ENCODE measurements around the gene FGD2.
A peak's percentile ranks its signal among the peaks of the same experiment; 100 is the strongest.

FGD2 gene, protein sequence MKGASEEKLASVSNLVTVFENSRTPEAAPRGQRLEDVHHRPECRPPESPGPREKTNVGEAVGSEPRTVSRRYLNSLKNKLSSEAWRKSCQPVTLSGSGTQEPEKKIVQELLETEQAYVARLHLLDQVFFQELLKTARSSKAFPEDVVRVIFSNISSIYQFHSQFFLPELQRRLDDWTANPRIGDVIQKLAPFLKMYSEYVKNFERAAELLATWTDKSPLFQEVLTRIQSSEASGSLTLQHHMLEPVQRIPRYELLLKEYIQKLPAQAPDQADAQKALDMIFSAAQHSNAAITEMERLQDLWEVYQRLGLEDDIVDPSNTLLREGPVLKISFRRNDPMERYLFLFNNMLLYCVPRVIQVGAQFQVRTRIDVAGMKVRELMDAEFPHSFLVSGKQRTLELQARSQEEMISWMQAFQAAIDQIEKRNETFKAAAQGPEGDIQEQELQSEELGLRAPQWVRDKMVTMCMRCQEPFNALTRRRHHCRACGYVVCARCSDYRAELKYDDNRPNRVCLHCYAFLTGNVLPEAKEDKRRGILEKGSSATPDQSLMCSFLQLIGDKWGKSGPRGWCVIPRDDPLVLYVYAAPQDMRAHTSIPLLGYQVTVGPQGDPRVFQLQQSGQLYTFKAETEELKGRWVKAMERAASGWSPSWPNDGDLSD

GRCh38 chr6:37005061-37005810, at the start of gene FGD2:
TSS of gene FGD2 (plus strand) at chr6:37005655. CDS start at chr6:37005818, 163 bp downstream.
- peak within 1 kb of the TSS; percentile 70 for H3K4me3 ChIP-seq (ENCODE audit: low read length)
- TF ChIP-seq ZNF274 (IDR thresholded peaks at IDR 0.05; ENCODE audit: low read depth, low read length), result no peak

DNA sequence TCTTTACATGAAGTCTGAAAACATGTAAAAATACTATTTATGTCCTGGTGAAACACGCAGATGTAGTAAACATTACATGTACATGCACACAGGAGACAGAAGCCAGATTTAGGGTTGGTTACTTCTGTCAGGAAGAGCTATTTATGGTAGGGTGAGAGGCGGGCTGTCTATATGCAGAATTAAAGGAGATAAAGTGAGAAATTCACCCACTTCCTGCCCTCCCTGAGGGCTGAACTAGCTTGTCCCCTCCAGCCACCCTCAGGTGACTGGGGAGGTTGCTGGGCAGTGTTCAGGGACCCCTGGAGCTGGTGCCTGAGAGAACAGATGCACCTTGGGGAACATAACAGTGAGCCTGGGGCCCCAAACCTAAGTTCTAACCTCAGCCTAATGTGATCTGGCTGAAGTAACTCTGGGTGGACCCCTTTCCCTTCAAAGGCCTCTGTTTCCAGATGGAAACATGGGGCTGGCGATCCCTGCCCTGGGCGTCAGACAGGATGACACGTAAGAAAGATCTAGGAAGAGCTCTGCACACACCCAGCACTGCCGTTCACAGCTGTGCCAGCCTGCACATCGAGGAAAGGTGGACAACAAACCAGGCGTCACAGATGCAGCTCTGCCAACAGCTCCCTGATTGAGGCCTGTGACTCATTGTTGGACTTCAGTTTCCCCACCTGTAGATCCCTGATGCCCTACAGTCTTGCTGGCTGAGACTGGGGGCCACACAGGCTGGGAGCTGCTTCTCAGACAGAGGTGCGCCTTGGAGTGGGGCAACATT, 49.6 kb upstream of the FGD2 start:
- no peak overlapping the region for H3K4me3 ChIP-seq (ENCODE audit: low read length)
- no peak for TF ChIP-seq ZNF274 (IDR thresholded peaks at IDR 0.05; ENCODE audit: low read depth, low read length)

DNA sequence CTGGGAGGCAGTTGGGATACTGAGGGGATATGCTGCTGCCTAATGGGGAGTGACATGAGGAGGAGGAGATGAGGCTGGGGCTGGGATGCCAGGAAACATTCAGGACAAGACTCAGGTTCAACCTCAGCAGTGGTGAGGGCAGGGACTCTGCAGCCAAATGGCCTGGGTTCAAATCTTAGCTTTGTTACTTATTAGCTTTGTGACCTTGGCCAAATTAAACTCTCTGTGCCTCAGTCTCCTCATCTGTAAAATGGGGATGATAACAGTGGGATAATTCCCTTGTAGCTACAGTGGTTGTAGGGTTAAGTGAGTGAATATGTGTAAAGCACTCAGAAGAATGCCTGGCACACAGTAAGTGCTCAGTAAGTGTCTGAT, 49.0 kb upstream of the FGD2 start:
- no peak for TF ChIP-seq ZNF274 (IDR thresholded peaks at IDR 0.05; ENCODE audit: low read depth, low read length)
- no peak overlapping the region for H3K4me3 ChIP-seq (ENCODE audit: low read length)

- H3K4me3 ChIP-seq (ENCODE audit: low read length), result no peak overlapping the region
- no peak for TF ChIP-seq ZNF274 (IDR thresholded peaks at IDR 0.05; ENCODE audit: low read depth, low read length)
Measured at GRCh38 chr6:36957773-36958271, 47.6 kb upstream of the FGD2 start.

DNA sequence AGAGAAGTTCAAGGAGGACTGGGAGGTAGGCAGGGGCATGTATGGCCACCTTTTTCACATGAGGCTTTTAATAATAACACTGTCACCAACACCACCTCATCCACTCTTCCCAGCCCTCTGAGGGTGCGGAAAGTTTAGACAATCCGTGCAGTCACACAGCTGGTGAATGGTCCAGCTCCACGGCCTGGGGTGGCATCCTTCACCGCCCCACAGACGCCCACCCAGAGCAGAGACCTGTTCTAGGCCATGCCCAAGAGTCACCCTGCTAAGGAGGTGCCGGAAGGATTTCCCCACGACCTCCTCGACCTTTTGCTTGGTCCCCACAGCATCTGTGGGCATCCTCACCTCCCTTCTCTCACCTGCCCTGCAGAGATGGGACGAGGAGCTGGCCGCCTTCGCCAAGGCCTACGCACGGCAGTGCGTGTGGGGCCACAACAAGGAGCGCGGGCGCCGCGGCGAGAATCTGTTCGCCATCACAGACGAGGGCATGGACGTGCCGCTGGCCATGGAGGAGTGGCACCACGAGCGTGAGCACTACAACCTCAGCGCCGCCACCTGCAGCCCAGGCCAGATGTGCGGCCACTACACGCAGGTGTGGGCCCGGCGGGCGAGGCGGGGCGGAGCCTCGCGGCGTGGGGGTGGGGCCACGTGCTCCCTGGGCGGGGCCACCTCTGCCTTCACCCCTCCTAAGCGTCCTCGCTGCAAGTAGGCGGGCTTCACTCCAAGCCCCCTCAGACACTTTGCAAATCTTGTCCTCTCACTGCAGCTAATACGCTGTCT, 46.5 kb upstream of the FGD2 start:
- H3K4me3 ChIP-seq (ENCODE audit: low read length), result no peak overlapping the region
- no peak for TF ChIP-seq ZNF274 (IDR thresholded peaks at IDR 0.05; ENCODE audit: low read depth, low read length)

- no peak for TF ChIP-seq ZNF274 (IDR thresholded peaks at IDR 0.05; ENCODE audit: low read depth, low read length)
Measured at GRCh38 chr6:36959555-36960250, 45.8 kb upstream of the FGD2 start.

GRCh38 chr6:36961441-36962435, 43.7 kb upstream of the FGD2 start:
- no peak for TF ChIP-seq ZNF274 (IDR thresholded peaks at IDR 0.05; ENCODE audit: low read depth, low read length)
- no peak overlapping the region for H3K4me3 ChIP-seq (ENCODE audit: low read length)

More at GRCh38 chr6:36959555-36960250, 45.8 kb upstream of the FGD2 start:
- H3K4me3 ChIP-seq (ENCODE audit: low read length), result no peak overlapping the region

GRCh38 chr6:36962874-36963273, 42.6 kb upstream of the FGD2 start:
- TF ChIP-seq ZNF274 (IDR thresholded peaks at IDR 0.05; ENCODE audit: low read depth, low read length), result no peak

GRCh38 chr6:36963451-36964290, 41.8 kb upstream of the FGD2 start:
- H3K4me3 ChIP-seq (ENCODE audit: low read length), result no peak overlapping the region
- TF ChIP-seq ZNF274 (IDR thresholded peaks at IDR 0.05; ENCODE audit: low read depth, low read length), result no peak

More at GRCh38 chr6:36962874-36963273, 42.6 kb upstream of the FGD2 start:
- H3K4me3 ChIP-seq (ENCODE audit: low read length), result no peak overlapping the region

DNA sequence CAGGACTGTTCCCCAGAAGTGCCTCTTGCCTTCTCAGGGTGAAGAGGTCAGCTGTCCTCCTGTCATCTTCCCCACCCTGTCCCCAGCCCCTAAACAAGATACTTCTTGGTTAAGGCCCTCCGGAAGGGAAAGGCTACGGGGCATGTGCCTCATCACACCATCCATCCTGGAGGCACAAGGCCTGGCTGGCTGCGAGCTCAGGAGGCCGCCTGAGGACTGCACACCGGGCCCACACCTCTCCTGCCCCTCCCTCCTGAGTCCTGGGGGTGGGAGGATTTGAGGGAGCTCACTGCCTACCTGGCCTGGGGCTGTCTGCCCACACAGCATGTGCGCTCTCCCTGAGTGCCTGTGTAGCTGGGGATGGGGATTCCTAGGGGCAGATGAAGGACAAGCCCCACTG, 41.1 kb upstream of the FGD2 start:
- H3K4me3 ChIP-seq (ENCODE audit: low read length), result no peak overlapping the region
- no peak for TF ChIP-seq ZNF274 (IDR thresholded peaks at IDR 0.05; ENCODE audit: low read depth, low read length)

Measured in GM08714 (cell line).